Measurements from ENCODE around the gene ARHGAP45.

- no peak for TF ChIP-seq EZH2 (IDR thresholded peaks at IDR 0.05)
- no peak for TF ChIP-seq POLR2AphosphoS5 (IDR thresholded peaks at IDR 0.05; ENCODE audit: borderline replicate concordance, low read depth, low read length)
- TF ChIP-seq FOXP2 (optimal IDR thresholded peaks at IDR 0.05; ENCODE audit: control extremely low read depth, extremely low read length, insufficient read depth), result no peak
Measured at GRCh38 chr19:1133471-1133929, 66.5 kb downstream of the ARHGAP45 start.
